Colonic mucosa (tissue), 4 donors: ENCODE results near the gene RNU7-1. TPM values are rescaled to one million over a fixed set of nuclear protein-coding genes. Genes with fewer than 3 reads are reported as not detected.

ENCODE experiments used
- DNase-seq: peaks from one replicate; pipeline ENCODE4 v3.0.0-alpha.2; 2020
- H3K27ac ChIP-seq: fragments of 200-600 bp; one replicate; pipeline ENCODE4 v1.8.0; 2021
- H3K27me3 ChIP-seq: fragments of 200-600 bp; one replicate; pipeline ENCODE4 v1.8.0; 2021
- H3K36me3 ChIP-seq: fragments of 200-600 bp; one replicate; pipeline ENCODE4 v1.8.0; 2021
- H3K4me1 ChIP-seq: fragments of 200-600 bp; one replicate; pipeline ENCODE4 v1.8.0; 2021; ENCODE audit warnings: mild to moderate bottlenecking
- H3K4me3 ChIP-seq: fragments of 200-600 bp; one replicate; pipeline ENCODE4 v1.8.0; 2021
- H3K9ac ChIP-seq, 2 donors: one replicate each; pipeline ENCODE4 v1.7.0; 2013; ENCODE audit warnings: control low read depth in 2 of 2, low read depth in 2 of 2, low read length in 2 of 2
- H3K9me3 ChIP-seq: fragments of 200-600 bp; one replicate; pipeline ENCODE4 v1.8.0; 2021
- intact Hi-C: fragments of 100-400 bp; cut with DNase I; formaldehyde crosslinking; loops from one replicate; pipeline ENCODE4 v1.14.1; 2022
- total RNA-seq, 2 donors: library from RNA; stranded (reverse); fragmentation: NEBNext Ultra II Directional in 1 of 2; extraction: Animal tissue kit (Norgen Biotek cat#: 25700) in 1 of 2; gene quantifications; one replicate each; pipeline ENCODE4 v1.2.1, GENCODE V29; 2021
- TF ChIP-seq, protein P1 (sequence below): fragments of 200-600 bp; IDR thresholded peaks from one replicate; pipeline ENCODE4 v1.8.0; 2022; ENCODE audit warnings: antibody characterized with exemption, mild to moderate bottlenecking
- donor health status: healthy.
- donor health status: DM: no; HTN: no; CAD: no.
- donor health status: DM: no; HTN: no; CAD: no.

RNU7-1 gene
- total RNA-seq, 2 donors from 2014 or later = not detected

- intact Hi-C loops = no loop called here
- DNase-seq = peak; percentile 79
- Histone ChIP-seq H3K9ac (peak within 1 kb of the TSS; percentile 87 to 97), H3K4me3 (peak within 1 kb of the TSS; percentile 74), H3K9me3 (no peaks in the 10 kb centered on the region), H3K36me3 (no peaks in the 10 kb centered on the region), H3K4me1 (peaks cover 14% of the 10 kb centered on the region), H3K27ac (peak within 1 kb of the TSS; percentile 90), H3K27me3 (no peaks in the 10 kb centered on the region)
- TF ChIP-seq, protein P1, sequence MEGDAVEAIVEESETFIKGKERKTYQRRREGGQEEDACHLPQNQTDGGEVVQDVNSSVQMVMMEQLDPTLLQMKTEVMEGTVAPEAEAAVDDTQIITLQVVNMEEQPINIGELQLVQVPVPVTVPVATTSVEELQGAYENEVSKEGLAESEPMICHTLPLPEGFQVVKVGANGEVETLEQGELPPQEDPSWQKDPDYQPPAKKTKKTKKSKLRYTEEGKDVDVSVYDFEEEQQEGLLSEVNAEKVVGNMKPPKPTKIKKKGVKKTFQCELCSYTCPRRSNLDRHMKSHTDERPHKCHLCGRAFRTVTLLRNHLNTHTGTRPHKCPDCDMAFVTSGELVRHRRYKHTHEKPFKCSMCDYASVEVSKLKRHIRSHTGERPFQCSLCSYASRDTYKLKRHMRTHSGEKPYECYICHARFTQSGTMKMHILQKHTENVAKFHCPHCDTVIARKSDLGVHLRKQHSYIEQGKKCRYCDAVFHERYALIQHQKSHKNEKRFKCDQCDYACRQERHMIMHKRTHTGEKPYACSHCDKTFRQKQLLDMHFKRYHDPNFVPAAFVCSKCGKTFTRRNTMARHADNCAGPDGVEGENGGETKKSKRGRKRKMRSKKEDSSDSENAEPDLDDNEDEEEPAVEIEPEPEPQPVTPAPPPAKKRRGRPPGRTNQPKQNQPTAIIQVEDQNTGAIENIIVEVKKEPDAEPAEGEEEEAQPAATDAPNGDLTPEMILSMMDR = no peak
Observed at GRCh38 chr12:6927379-6928021, 16.1 kb upstream of the RNU7-1 start, which contains the start of gene ATN1. TSS of gene ATN1 (plus strand) at chr12:6927959. CDS start at chr12:6934002, 6,043 bp downstream.

DNA sequence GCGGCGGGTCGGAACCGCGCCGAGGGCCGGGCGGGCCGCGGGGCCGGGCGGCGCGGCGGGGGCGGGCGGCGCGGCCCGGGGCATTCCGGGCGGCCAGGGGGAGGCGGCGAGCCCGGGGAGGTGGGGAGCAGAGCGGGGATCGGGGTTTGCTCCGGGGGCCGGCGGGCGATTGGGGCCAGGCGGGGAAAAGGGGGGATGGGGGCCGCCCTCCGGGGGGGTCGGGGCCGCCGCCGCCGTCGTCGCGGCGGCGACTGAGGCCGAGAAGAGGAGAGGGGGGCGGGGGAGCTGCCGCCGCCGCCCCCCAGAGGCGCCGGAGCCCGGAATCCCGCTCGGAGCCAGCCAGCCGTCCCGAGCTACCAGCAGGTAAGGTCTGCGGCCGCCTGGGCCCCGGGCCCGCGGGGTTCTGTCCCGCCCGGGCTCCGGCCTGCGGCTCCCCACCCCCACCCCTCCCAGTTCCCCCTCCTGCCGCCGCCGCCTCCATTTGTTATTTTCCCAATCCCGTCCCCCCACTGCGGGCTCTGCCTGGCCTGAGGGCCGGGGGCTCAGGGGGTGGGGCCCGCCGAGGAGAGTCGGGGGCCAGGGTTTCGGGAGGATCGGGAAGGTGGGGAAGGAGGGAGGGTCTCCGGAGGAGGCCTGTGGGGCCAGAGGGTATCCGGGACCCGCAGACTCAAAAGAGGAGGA lies 15.5 kb upstream of the RNU7-1 start:
- peak overlapping the region; percentile 74 for H3K4me3 ChIP-seq
- intact Hi-C loops = no loop called here
- DNase-seq = no peak
- peak overlapping the region; percentile 81 for H3K27ac ChIP-seq
- TF ChIP-seq, protein P1 = no peak
- H3K9ac ChIP-seq = peak overlapping the region; percentile 87 to 97
- peaks cover 14% of the 10 kb centered on the region for H3K4me1 ChIP-seq
- no peaks in the 10 kb centered on the region for H3K27me3 ChIP-seq
- no peaks in the 10 kb centered on the region for H3K36me3 ChIP-seq
- no peaks in the 10 kb centered on the region for H3K9me3 ChIP-seq

DNA sequence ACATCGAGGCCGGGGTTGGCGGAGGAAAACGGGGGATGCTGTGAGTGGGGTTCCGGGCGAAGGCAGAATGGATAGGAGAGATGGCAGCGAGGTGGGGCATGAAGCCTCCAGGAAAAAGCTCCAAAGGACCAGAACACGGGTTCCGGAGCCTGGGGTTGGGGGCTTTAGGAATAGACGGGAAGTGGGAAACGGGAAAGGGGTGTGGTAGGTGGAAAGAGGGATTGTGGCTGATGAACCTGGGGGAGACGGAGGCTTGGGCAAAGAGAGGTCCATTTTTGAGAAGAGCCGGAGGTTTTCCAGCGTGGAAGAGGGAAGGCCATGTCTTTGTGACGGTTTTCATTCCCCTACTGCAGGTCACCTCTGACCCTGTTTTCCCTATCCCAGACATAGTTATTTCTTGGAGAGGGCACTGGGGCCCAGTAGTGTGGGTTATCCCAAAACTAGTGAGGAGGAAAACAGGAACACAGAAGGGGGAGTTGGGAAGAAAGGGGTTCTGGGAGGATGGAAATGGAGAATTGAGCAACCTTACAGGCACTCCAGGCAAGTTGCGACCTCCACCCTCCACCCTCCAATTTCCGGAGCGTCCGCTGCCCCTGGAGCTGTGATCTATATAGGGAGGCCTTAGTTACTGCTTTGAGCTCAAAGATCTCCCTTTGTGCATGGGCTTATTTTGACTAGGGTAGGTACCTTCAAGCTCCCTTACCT lies 14.8 kb upstream of the RNU7-1 start:
- no peak for DNase-seq

DNA sequence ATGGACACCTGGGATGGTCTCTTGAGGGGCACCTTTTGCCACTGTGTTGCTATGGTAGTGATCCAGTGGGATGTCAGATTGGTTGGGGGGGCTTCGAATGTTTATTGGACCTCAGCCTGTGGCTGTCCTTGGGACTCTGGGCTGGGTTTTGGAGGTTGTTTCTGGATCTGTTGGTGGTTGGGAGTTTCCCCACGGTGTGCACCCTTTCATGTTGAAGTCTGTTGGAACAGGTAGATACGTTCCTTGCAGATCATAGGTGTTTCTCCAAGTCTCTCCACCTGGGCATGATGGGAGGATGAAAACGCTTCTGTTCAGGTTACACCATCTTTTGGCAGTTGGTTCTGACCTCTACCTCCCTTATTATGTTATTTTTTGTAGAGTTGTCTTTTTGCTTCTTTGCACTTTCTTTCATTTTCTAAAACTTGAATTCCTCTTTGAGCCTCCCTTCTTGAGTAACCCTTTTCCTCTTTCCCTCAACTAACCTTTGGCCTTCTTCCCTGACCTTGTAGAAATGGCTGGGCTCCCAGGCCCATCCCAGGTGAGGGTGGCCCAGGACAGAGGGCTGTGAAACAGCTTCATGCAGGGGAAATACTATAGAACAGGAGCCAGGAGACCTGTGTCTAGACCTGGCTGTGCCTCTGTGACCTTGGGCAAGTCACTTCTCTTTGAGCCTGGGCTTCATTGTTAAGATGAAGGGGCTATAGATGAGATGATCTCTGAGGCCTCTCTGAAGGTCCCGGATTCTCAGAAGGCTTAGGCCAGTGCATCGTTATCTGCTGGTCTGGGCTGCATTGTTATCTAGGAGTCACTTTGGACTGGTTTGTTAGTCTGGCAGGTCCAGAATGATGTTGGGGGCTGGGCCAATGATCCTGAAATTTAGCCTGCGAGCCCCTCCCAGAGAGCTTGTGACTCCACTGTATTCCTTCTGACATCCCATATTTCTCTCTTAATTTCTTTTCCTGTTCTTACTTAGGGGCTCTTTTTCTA lies 13.9 kb upstream of the RNU7-1 start:
- peaks cover 18% of the 10 kb centered on the region for H3K4me1 ChIP-seq
- no peaks in the 10 kb centered on the region for H3K27me3 ChIP-seq
- peak overlapping the region; percentile 74 for H3K4me3 ChIP-seq
- H3K27ac ChIP-seq = peak overlapping the region; percentile 81
- no peaks in the 10 kb centered on the region for H3K36me3 ChIP-seq
- H3K9me3 ChIP-seq = no peaks in the 10 kb centered on the region
- no peak for DNase-seq
- peak overlapping the region; percentile 84 to 97 for H3K9ac ChIP-seq
- TF ChIP-seq, protein P1 = no peak
- intact Hi-C loops = no loop called here

More for the DNA sequence above, 14.8 kb upstream of the RNU7-1 start:
- H3K4me1 ChIP-seq = peaks cover 18% of the 10 kb centered on the region
- peak overlapping the region; percentile 81 for H3K27ac ChIP-seq
- peak overlapping the region; percentile 74 for H3K4me3 ChIP-seq
- peak overlapping the region; percentile 84 to 97 for H3K9ac ChIP-seq
- intact Hi-C loops = no loop called here
- no peaks in the 10 kb centered on the region for H3K27me3 ChIP-seq
- H3K9me3 ChIP-seq = no peaks in the 10 kb centered on the region
- no peaks in the 10 kb centered on the region for H3K36me3 ChIP-seq
- TF ChIP-seq, protein P1 = no peak

GRCh38 chr12:6932766-6933165 lies 10.8 kb upstream of the RNU7-1 start:
- DNase-seq = no peak
- Histone ChIP-seq H3K36me3 (no peaks in the 10 kb centered on the region), H3K9me3 (no peaks in the 10 kb centered on the region), H3K4me3 (no peak overlapping the region), H3K9ac (no peak overlapping the region), H3K4me1 (peaks cover 9% of the 10 kb centered on the region), H3K27me3 (no peaks in the 10 kb centered on the region), H3K27ac (no peak overlapping the region)
- TF ChIP-seq, protein P1 = no peak
- intact Hi-C loops = no loop called here
